Ascending aorta (tissue), 2 donors: ENCODE data around the gene FHAD1. TPM values are rescaled to one million over a fixed set of nuclear protein-coding genes. Genes with fewer than 3 reads are reported as not detected.

Experiments used
- DNase-seq, 2 donors: peaks; one replicate each; pipeline ENCODE4 v3.0.0-alpha.2; 2019; ENCODE audit warnings: low spot score in 2 of 2
- H3K27ac ChIP-seq, 2 donors: fragments of 200-600 bp; sonication (generic); one replicate each; pipeline ENCODE4 v1.5.1; 2016 to 2017; ENCODE audit warnings: mild to moderate bottlenecking in 1 of 2
- H3K27me3 ChIP-seq: fragments of 200-600 bp; sonication (generic); one replicate; pipeline ENCODE4 v1.5.1; 2017
- H3K36me3 ChIP-seq, 2 donors: fragments of 200-600 bp; sonication (generic); one replicate each; pipeline ENCODE4 v1.5.1; 2016
- H3K4me1 ChIP-seq, 2 donors: fragments of 200-600 bp; sonication (generic); one replicate each; pipeline ENCODE4 v1.5.1; 2016 to 2017; ENCODE audit warnings: mild to moderate bottlenecking in 1 of 2
- H3K4me3 ChIP-seq, 2 donors: fragments of 200-600 bp; sonication (generic); one replicate each; pipeline ENCODE4 v1.5.1; 2016 to 2017; ENCODE audit warnings: mild to moderate bottlenecking in 1 of 2
- H3K9me3 ChIP-seq, 2 donors: fragments of 200-600 bp; sonication (generic); one replicate each; pipeline ENCODE4 v1.5.1; 2016
- CTCF ChIP-seq, 3 experiments: fragments of 200-600 bp in 2 of 3; fragments of 450-650 bp in 1 of 3; sonication (generic) in 2 of 3; IDR thresholded peaks; one replicate each; pipeline ENCODE4 v1.5.1; 2016 to 2019; ENCODE audit warnings: antibody characterized with exemption in 3 of 3, mild to moderate bottlenecking in 1 of 3, moderate library complexity in 1 of 3
- intact Hi-C: fragments of 100-400 bp; cut with DNase I; formaldehyde crosslinking; loops from one replicate; pipeline ENCODE4 v1.15.1; 2023
- total RNA-seq: library from RNA; depleted of rRNA; stranded (reverse); fragments of >200 nt; gene quantifications from one replicate; pipeline ENCODE4 v1.1.0, GENCODE V29; 2016

The FHAD1 gene
- total RNA-seq, 1 donor from 2014 or later, result not detected

GRCh38 chr1:15322648-15323350, 75.8 kb downstream of the FHAD1 start:
- H3K9me3 ChIP-seq, result no peaks in the 10 kb centered on the region
- TF ChIP-seq CTCF (IDR thresholded peaks at IDR 0.05), result no peak
- H3K4me1 ChIP-seq, result no peaks in the 10 kb centered on the region
- intact Hi-C loops, result loop anchor here (1.0 kb wide), 1 partner anchor 109 kb away; no protein-coding TSS in a partner anchor
- H3K4me3 ChIP-seq, result no peak overlapping the region
- DNase-seq, result no peak
- no peak overlapping the region for H3K27ac ChIP-seq
- no peaks in the 10 kb centered on the region for H3K27me3 ChIP-seq
- H3K36me3 ChIP-seq, result no peaks in the 10 kb centered on the region

- H3K4me3 ChIP-seq, result no peak overlapping the region
- peak in 1 of 2 donors; percentile 87 for DNase-seq
- no peaks in the 10 kb centered on the region for H3K27me3 ChIP-seq
- H3K9me3 ChIP-seq, result no peaks in the 10 kb centered on the region
- H3K4me1 ChIP-seq, result peaks cover under 1 to 5% of the 10 kb centered on the region in 2 donors
- no peak overlapping the region for H3K27ac ChIP-seq
- peak; percentile 92 to 99 (median 97) for TF ChIP-seq CTCF (IDR thresholded peaks at IDR 0.05)
- H3K36me3 ChIP-seq, result no peaks in the 10 kb centered on the region
- intact Hi-C loops, result loop anchor here (1.0 kb wide), 1 partner anchor 108 kb away; no protein-coding TSS in a partner anchor
Observed at GRCh38 chr1:15323351-15323988, 76.4 kb downstream of the FHAD1 start.

GRCh38 chr1:15323989-15324868, 77.2 kb downstream of the FHAD1 start:
- intact Hi-C loops, result loop anchor here (1.0 kb wide), 1 partner anchor 107 kb away; no protein-coding TSS in a partner anchor
- TF ChIP-seq CTCF (IDR thresholded peaks at IDR 0.05), result no peak
- H3K27ac ChIP-seq, result no peak overlapping the region
- no peaks in the 10 kb centered on the region for H3K36me3 ChIP-seq
- H3K27me3 ChIP-seq, result no peaks in the 10 kb centered on the region
- H3K9me3 ChIP-seq, result no peaks in the 10 kb centered on the region
- peaks cover 7 to 10% of the 10 kb centered on the region in 2 donors for H3K4me1 ChIP-seq
- no peak for DNase-seq
- H3K4me3 ChIP-seq, result no peak overlapping the region

- Histone ChIP-seq H3K27ac (no peak overlapping the region), H3K36me3 (no peaks in the 10 kb centered on the region), H3K4me1 (peaks cover 9 to 16% of the 10 kb centered on the region in 2 donors), H3K9me3 (no peaks in the 10 kb centered on the region), H3K27me3 (no peaks in the 10 kb centered on the region), H3K4me3 (no peak overlapping the region)
- TF ChIP-seq CTCF (IDR thresholded peaks at IDR 0.05), result no peak
- no peak for DNase-seq
- intact Hi-C loops, result loop anchor here (5.0 kb wide), 1 partner anchor 87 kb away; no protein-coding TSS in a partner anchor
Observed at GRCh38 chr1:15324869-15325335, 77.9 kb downstream of the FHAD1 start.

- Histone ChIP-seq H3K9me3 (no peaks in the 10 kb centered on the region), H3K4me1 (peaks cover 9 to 16% of the 10 kb centered on the region in 2 donors), H3K4me3 (no peak overlapping the region), H3K27ac (no peak overlapping the region), H3K27me3 (no peaks in the 10 kb centered on the region), H3K36me3 (no peaks in the 10 kb centered on the region)
- intact Hi-C loops, result loop anchor here (5.0 kb wide), 1 partner anchor 87 kb away; no protein-coding TSS in a partner anchor
- no peak for TF ChIP-seq CTCF (IDR thresholded peaks at IDR 0.05)
- no peak for DNase-seq
Observed at GRCh38 chr1:15325375-15326085, 78.5 kb downstream of the FHAD1 start.
